KMS-11 (cell line): ENCODE data around the gene HTR2A.

Experiments
- H2AFZ ChIP-seq: fragments of 200-600 bp; sonication (generic); 2 replicates; pipeline ENCODE4 v1.6.1; 2016; ENCODE audit warnings: antibody characterized with exemption, mixed run types, low read depth
- H3K27ac ChIP-seq: fragments of 200-600 bp; sonication (generic); 2 replicates; pipeline ENCODE4 v1.6.1; 2016; ENCODE audit warnings: mild to moderate bottlenecking, mixed run types
- H3K27me3 ChIP-seq: fragments of 200-600 bp; sonication (generic); 2 replicates; pipeline ENCODE4 v1.6.1; 2017; ENCODE audit warnings: mild to moderate bottlenecking, low read depth, mixed run types, moderate library complexity; ENCODE audit not compliant: insufficient read depth
- H3K36me3 ChIP-seq: fragments of 200-600 bp; sonication (generic); 2 replicates; pipeline ENCODE4 v1.6.1; 2017; ENCODE audit warnings: mild to moderate bottlenecking, mixed run types; ENCODE audit not compliant: insufficient read depth
- H3K4me1 ChIP-seq: fragments of 200-600 bp; sonication (generic); 2 replicates; pipeline ENCODE4 v1.6.1; 2016; ENCODE audit warnings: mild to moderate bottlenecking, low read depth, mixed run types; ENCODE audit not compliant: poor library complexity, severe bottlenecking
- H3K4me2 ChIP-seq: fragments of 200-600 bp; sonication (generic); 2 replicates; pipeline ENCODE4 v1.7.0; 2016; ENCODE audit warnings: mild to moderate bottlenecking, mixed run types
- H3K4me3 ChIP-seq: fragments of 200-600 bp; sonication (generic); IDR thresholded peaks from 2 replicates; pipeline ENCODE4 v1.6.1; 2017; ENCODE audit warnings: low read depth, low read length, mixed read lengths; ENCODE audit not compliant: insufficient read depth
- H3K79me2 ChIP-seq: fragments of 200-600 bp; sonication (generic); 2 replicates; pipeline ENCODE4 v1.6.1; 2016; ENCODE audit warnings: low read depth, mixed run types; ENCODE audit not compliant: insufficient read depth
- H3K9ac ChIP-seq: fragments of 200-600 bp; sonication (generic); 2 replicates; pipeline ENCODE4 v1.6.1; 2016; ENCODE audit warnings: mild to moderate bottlenecking, mixed run types
- H4K20me1 ChIP-seq: fragments of 200-600 bp; sonication (generic); 2 replicates; pipeline ENCODE4 v1.6.1; 2016; ENCODE audit warnings: mild to moderate bottlenecking, mixed run types; ENCODE audit not compliant: insufficient read depth
- CTCF ChIP-seq: fragments of 200-600 bp; sonication (generic); conservative IDR thresholded peaks from 2 replicates; pipeline ENCODE4 v1.6.1; 2017; ENCODE audit warnings: low read depth, mild to moderate bottlenecking, antibody characterized with exemption, low read length, moderate library complexity, mixed read lengths

HTR2A gene

GRCh38 chr13:46871557-46871956 is 25.3 kb downstream of the HTR2A start:
- H3K79me2 ChIP-seq, result no peaks in the 10 kb centered on the region
- no peak overlapping the region for H3K4me2 ChIP-seq
- no peak overlapping the region for H3K9ac ChIP-seq
- H3K27ac ChIP-seq, result no peak overlapping the region
- H3K27me3 ChIP-seq, result no peaks in the 10 kb centered on the region
- no peak for TF ChIP-seq CTCF
- no peak overlapping the region for H2AFZ ChIP-seq
- H4K20me1 ChIP-seq, result no peaks in the 10 kb centered on the region
- H3K4me3 ChIP-seq, result no peak overlapping the region
- no peaks in the 10 kb centered on the region for H3K4me1 ChIP-seq
- no peaks in the 10 kb centered on the region for H3K36me3 ChIP-seq

- Histone ChIP-seq H2AFZ (no peak overlapping the region), H3K4me3 (no peak overlapping the region), H4K20me1 (no peaks in the 10 kb centered on the region), H3K4me1 (no peaks in the 10 kb centered on the region), H3K27me3 (no peaks in the 10 kb centered on the region), H3K36me3 (no peaks in the 10 kb centered on the region), H3K9ac (no peak overlapping the region), H3K79me2 (no peaks in the 10 kb centered on the region), H3K27ac (no peak overlapping the region), H3K4me2 (no peak overlapping the region)
- TF ChIP-seq CTCF, result no peak
These were observed 28.8 kb downstream of the HTR2A start for GRCh38 chr13:46868091-46868490.

- H4K20me1 ChIP-seq, result no peaks in the 10 kb centered on the region
- H3K36me3 ChIP-seq, result no peaks in the 10 kb centered on the region
- no peak overlapping the region for H3K27ac ChIP-seq
- no peak overlapping the region for H3K4me3 ChIP-seq
- TF ChIP-seq CTCF, result no peak
- H3K79me2 ChIP-seq, result no peaks in the 10 kb centered on the region
- H2AFZ ChIP-seq, result no peak overlapping the region
- no peak overlapping the region for H3K4me2 ChIP-seq
- H3K9ac ChIP-seq, result no peak overlapping the region
- no peaks in the 10 kb centered on the region for H3K4me1 ChIP-seq
- no peaks in the 10 kb centered on the region for H3K27me3 ChIP-seq
These were observed 30.7 kb downstream of the HTR2A start for GRCh38 chr13:46866150-46866549.

- TF ChIP-seq CTCF, result no peak
- no peak overlapping the region for H3K4me3 ChIP-seq
- no peak overlapping the region for H3K9ac ChIP-seq
- H3K79me2 ChIP-seq, result no peaks in the 10 kb centered on the region
- H3K27ac ChIP-seq, result no peak overlapping the region
- no peaks in the 10 kb centered on the region for H3K4me1 ChIP-seq
- no peaks in the 10 kb centered on the region for H4K20me1 ChIP-seq
- H3K36me3 ChIP-seq, result no peaks in the 10 kb centered on the region
- H3K27me3 ChIP-seq, result no peaks in the 10 kb centered on the region
- H2AFZ ChIP-seq, result no peak overlapping the region
- H3K4me2 ChIP-seq, result no peak overlapping the region
These were observed 31.9 kb downstream of the HTR2A start for GRCh38 chr13:46864941-46865340.

GRCh38 chr13:46861959-46862358 is 34.9 kb downstream of the HTR2A start:
- Histone ChIP-seq H3K27me3 (no peaks in the 10 kb centered on the region), H3K4me2 (no peak overlapping the region), H4K20me1 (no peaks in the 10 kb centered on the region), H2AFZ (no peak overlapping the region), H3K4me3 (no peak overlapping the region), H3K36me3 (no peaks in the 10 kb centered on the region), H3K9ac (no peak overlapping the region), H3K79me2 (no peaks in the 10 kb centered on the region), H3K27ac (no peak overlapping the region), H3K4me1 (no peaks in the 10 kb centered on the region)
- TF ChIP-seq CTCF, result no peak
